Prostate gland (tissue), 2 donors: ENCODE measurements around the gene DDX23.

Experiments used
- CTCF ChIP-seq, 4 experiments: fragments of 200-600 bp in 2 of 4; fragments of 450-650 bp in 2 of 4; sonication (generic) in 2 of 4; IDR thresholded peaks; 1 replicate in 3 of 4; 2 replicates in 1 of 4; pipeline ENCODE4 v1.5.1; 2016 to 2019; ENCODE audit warnings: antibody characterized with exemption in 4 of 4, mild to moderate bottlenecking in 2 of 4, moderate library complexity in 2 of 4
- POLR2A ChIP-seq: fragments of 450-650 bp; IDR thresholded peaks from one replicate; pipeline ENCODE4 v1.6.1; 2016; ENCODE audit warnings: antibody characterized with exemption, mild to moderate bottlenecking

- TF ChIP-seq CTCF (IDR thresholded peaks at IDR 0.05) (no peak), POLR2A (no peak)
Observed at GRCh38 chr12:48816143-48816854, 35.7 kb downstream of the DDX23 start.
